H1 (cell line): ENCODE data around the gene MGLL. TPM values are rescaled to one million over a fixed set of nuclear protein-coding genes. Genes with fewer than 3 reads are reported as not detected.

Experiments
- ATF2 ChIP-seq: IDR thresholded peaks from 2 replicates; pipeline ENCODE4 v1.6.1; 2012; ENCODE audit warnings: low read length, inconsistent platforms
- BACH1 ChIP-seq: IDR thresholded peaks from 2 replicates; pipeline ENCODE4 v1.6.1; 2012; ENCODE audit warnings: low read length, improper control_type of control experiment
- CBX8 ChIP-seq: fragments of 300-800, 300-1000 bp; sonication (generic); IDR thresholded peaks from 2 replicates; pipeline ENCODE4 v1.7.1; 2016; ENCODE audit warnings: low read depth, low read length, borderline replicate concordance
- MAFK ChIP-seq: IDR thresholded peaks from 2 replicates; pipeline ENCODE4 v1.6.1; 2012; ENCODE audit warnings: low read depth, mild to moderate bottlenecking, improper control_type of control experiment, low read length
- POLR2A ChIP-seq, 2 experiments: IDR thresholded peaks; 1 replicate in 1 of 2; 2 replicates in 1 of 2; pipeline ENCODE4 v1.6.1; 2011; ENCODE audit warnings: low read depth in 2 of 2, low read length in 2 of 2, mild to moderate bottlenecking in 2 of 2; ENCODE audit errors: control extremely low read depth in 1 of 2
- RBBP5 ChIP-seq: IDR thresholded peaks from 2 replicates; pipeline ENCODE4 v1.7.1; 2012; ENCODE audit warnings: low read depth, mild to moderate bottlenecking, inconsistent platforms, low read length, moderate library complexity, borderline replicate concordance
- SUZ12 ChIP-seq: fragments of 200-600 bp; sonication (generic); IDR thresholded peaks from 2 replicates; pipeline ENCODE4 v1.6.1; 2012; ENCODE audit warnings: mild to moderate bottlenecking, inconsistent platforms, low read length, moderate library complexity, mixed read lengths
- TEAD4 ChIP-seq: IDR thresholded peaks from 2 replicates; pipeline ENCODE4 v1.6.1; 2012; ENCODE audit warnings: low read depth, low read length, inconsistent platforms, mixed read lengths
- polyA plus RNA-seq, 7 experiments: library from polyadenylated mRNA; depleted of rRNA in 3 of 7; stranded (reverse) in 5 of 7; unstranded in 2 of 7; fragments of >200 nt in 5 of 7; fragments of 200-250 nt in 2 of 7; gene quantifications; 1 replicate in 5 of 7; 2 replicates in 1 of 7; 4 replicates in 1 of 7; pipeline versions ENCODE4 v1.2.1 to v1.2.3, GENCODE V29; 2011 to 2013; ENCODE audit warnings: missing spikeins in 2 of 7, mixed read lengths in 2 of 7
- total RNA-seq: library from RNA; stranded (reverse); fragmentation: NEBNext Ultra II Directional; extraction: Animal tissue kit (Norgen Biotek cat#: 25700); gene quantifications from 2 replicates; pipeline ENCODE4 v1.2.1, GENCODE V29; 2021

Gene MGLL
- total and polyA plus RNA-seq, 2 of the 8 experiments (the other 6 are each of a cell fraction or from before 2014, with no cell fraction given) = 0.05 to 0.34 TPM

GRCh38 chr3:127816783-127817405, 5.4 kb downstream of the MGLL start (continued):
- no peak for TF ChIP-seq CBX8
- TF ChIP-seq ATF2 = no peak
- no peak for TF ChIP-seq TEAD4
- TF ChIP-seq POLR2A (IDR thresholded peaks at IDR 0.05; ENCODE audit: control extremely low read depth in 1 of 2, low read depth in 2 of 2, low read length in 2 of 2) = no peak
- TF ChIP-seq SUZ12 = no peak
- no peak for TF ChIP-seq RBBP5
- TF ChIP-seq BACH1 = no peak
- no peak for TF ChIP-seq MAFK
- TF ChIP-seq, all 59 proteins: peak for 0
